Skeletal muscle satellite cell (primary cell): Measurements from ENCODE around the gene RAB11FIP2. TPM values are rescaled to one million over a fixed set of nuclear protein-coding genes. Genes with fewer than 3 reads are reported as not detected.
"Not testable (repeated sequence)": the region's sequence is repeated elsewhere in the genome, so short reads cannot be mapped to it uniquely, and the experiment has no call there.

Experiments used
- H3K27me3 ChIP-seq: 2 replicates; pipeline ENCODE4 v1.7.0; 2013; ENCODE audit warnings: low read length; ENCODE audit not compliant: control insufficient read depth, insufficient read depth
- H3K36me3 ChIP-seq: 2 replicates; pipeline ENCODE4 v1.7.0; 2013; ENCODE audit warnings: mild to moderate bottlenecking, control low read depth, low read length; ENCODE audit not compliant: insufficient read depth
- H3K4me1 ChIP-seq: 2 replicates; pipeline ENCODE4 v1.7.0; 2013; ENCODE audit warnings: low read length; ENCODE audit not compliant: control insufficient read depth, insufficient read depth
- H3K4me2 ChIP-seq: 2 replicates; pipeline ENCODE4 v1.7.0; 2013; ENCODE audit warnings: mild to moderate bottlenecking, low read length
- H3K4me3 ChIP-seq: 2 replicates; pipeline ENCODE4 v1.7.0; 2013; ENCODE audit warnings: low read length
- H3K9ac ChIP-seq: 2 replicates; pipeline ENCODE4 v1.7.0; 2013; ENCODE audit warnings: mild to moderate bottlenecking, low read depth, low read length, moderate library complexity
- H3K9me3 ChIP-seq: replicated peaks from 2 replicates; pipeline ENCODE4 v1.7.0; 2013; ENCODE audit warnings: mild to moderate bottlenecking, control low read depth, low read length
- total RNA-seq: library from RNA; depleted of rRNA; stranded (reverse); fragments of >200 nt; gene quantifications from 2 replicates; pipeline ENCODE4 v1.2.3, GENCODE V29; 2012; rRNA removed

Gene RAB11FIP2, protein sequence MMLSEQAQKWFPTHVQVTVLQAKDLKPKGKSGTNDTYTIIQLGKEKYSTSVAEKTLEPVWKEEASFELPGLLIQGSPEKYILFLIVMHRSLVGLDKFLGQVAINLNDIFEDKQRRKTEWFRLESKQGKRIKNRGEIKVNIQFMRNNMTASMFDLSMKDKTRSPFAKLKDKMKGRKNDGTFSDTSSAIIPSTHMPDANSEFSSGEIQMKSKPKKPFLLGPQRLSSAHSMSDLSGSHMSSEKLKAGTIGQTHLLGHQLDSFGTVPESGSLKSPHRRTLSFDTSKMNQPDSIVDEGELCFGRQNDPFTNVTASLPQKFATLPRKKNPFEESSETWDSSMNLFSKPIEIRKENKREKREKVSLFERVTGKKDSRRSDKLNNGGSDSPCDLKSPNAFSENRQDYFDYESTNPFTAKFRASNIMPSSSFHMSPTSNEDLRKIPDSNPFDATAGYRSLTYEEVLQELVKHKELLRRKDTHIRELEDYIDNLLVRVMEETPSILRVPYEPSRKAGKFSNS
- total RNA-seq = 18.8 and 20.8 TPM in 2 replicates

GRCh38 chr10:118046395-118047156, at the start of gene RAB11FIP2:
Gene RAB11FIP2, minus strand, starts transcription at chr10:118046941. Its CDS starts 778 bp downstream, at chr10:118046163.
- Histone ChIP-seq H3K9ac (peak within 1 kb of the TSS; percentile 93), H3K4me1 (peaks cover 29% of the 10 kb centered on the region), H3K9me3 (no peaks in the 10 kb centered on the region), H3K36me3 (no peaks in the 10 kb centered on the region), H3K27me3 (no peaks in the 10 kb centered on the region), H3K4me2 (peak within 1 kb of the TSS; percentile 89), H3K4me3 (peak within 1 kb of the TSS; percentile 90)

GRCh38 chr10:118096022-118096421, 49.3 kb upstream of the RAB11FIP2 start:
- Histone ChIP-seq H3K36me3 (no peaks in the 10 kb centered on the region), H3K4me2 (no peak overlapping the region), H3K27me3 (no peaks in the 10 kb centered on the region), H3K4me1 (no peaks in the 10 kb centered on the region), H3K4me3 (no peak overlapping the region), H3K9me3 (no peaks in the 10 kb centered on the region), H3K9ac (no peak overlapping the region)

- Histone ChIP-seq H3K27me3 (no peaks in the 10 kb centered on the region), H3K4me1 (no peaks in the 10 kb centered on the region), H3K4me3 (no peak overlapping the region), H3K9me3 (no peaks in the 10 kb centered on the region), H3K9ac (no peak overlapping the region), H3K36me3 (no peaks in the 10 kb centered on the region), H3K4me2 (no peak overlapping the region)
These were observed 45.5 kb upstream of the RAB11FIP2 start for GRCh38 chr10:118092209-118092608.

GRCh38 chr10:118080817-118081216, 34.1 kb upstream of the RAB11FIP2 start:
- H3K27me3 ChIP-seq = no peaks in the 10 kb centered on the region
- H3K4me1 ChIP-seq = no peaks in the 10 kb centered on the region
- no peaks in the 10 kb centered on the region for H3K9me3 ChIP-seq
- H3K4me2 ChIP-seq = no peak overlapping the region
- H3K4me3 ChIP-seq = no peak overlapping the region
- no peaks in the 10 kb centered on the region for H3K36me3 ChIP-seq
- no peak overlapping the region for H3K9ac ChIP-seq

DNA sequence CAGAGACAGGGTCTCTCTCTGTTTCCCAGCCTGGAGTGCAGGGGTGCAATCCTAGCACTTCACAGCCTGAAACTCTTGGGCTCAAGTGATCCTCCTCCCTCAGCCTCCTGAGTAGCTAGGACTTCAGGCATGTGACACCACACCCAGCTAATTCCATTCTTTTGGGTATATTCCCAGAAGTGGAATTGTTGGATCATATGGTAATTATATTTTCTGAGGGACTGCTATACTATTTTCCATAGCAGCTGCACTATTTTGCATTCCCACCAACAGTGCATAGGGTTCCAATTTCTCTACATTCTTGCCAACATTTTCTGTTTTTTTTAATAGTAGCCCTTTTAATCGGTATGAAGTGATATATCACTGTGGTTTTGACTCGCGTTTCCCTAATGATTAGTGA, 30.0 kb upstream of the RAB11FIP2 start:
- Histone ChIP-seq H3K4me2 (no peak overlapping the region), H3K9me3 (no peaks in the 10 kb centered on the region), H3K4me3 (no peak overlapping the region), H3K9ac (no peak overlapping the region), H3K36me3 (no peaks in the 10 kb centered on the region), H3K4me1 (no peaks in the 10 kb centered on the region), H3K27me3 (no peaks in the 10 kb centered on the region)

DNA sequence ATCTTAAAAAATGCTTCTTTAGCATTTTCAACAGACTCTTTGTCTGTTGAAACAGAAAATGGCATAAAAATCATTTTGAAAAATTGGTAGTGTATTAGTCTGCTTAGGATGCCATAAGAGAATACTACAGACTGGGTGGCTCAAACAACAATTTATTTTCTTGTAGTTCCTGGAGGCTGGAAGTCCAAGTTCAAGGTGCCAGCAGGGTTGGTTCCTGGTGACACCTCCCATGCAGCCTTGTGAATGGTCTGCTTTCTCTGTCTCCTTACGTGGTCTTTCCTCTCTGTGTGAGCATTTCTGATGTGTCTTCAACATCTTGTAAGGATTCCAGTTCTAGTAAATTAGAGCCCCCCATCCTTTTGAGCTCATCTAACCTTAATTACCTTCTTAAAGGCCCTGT, 26.1 kb upstream of the RAB11FIP2 start:
- Histone ChIP-seq H3K4me2 (no peak overlapping the region), H3K36me3 (no peaks in the 10 kb centered on the region), H3K4me1 (no peaks in the 10 kb centered on the region), H3K9ac (no peak overlapping the region), H3K4me3 (no peak overlapping the region), H3K9me3 (no peaks in the 10 kb centered on the region), H3K27me3 (no peaks in the 10 kb centered on the region)

DNA sequence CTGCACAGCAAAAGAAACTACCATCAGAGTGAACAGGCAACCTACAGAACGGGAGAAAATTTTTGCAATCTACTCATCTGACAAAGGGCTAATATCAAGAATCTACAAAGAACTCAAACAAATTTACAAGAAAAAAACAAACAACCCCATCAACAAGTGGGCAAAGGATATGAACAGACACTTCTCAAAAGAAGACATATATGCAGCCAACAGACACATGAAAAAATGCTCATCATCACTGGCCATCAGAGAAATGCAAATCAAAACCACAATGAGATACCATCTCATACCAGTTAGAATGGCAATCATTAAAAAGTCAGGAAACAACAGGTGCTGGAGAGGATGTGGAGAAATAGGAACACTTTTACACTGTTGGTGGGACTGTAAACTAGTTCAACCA, 20.6 kb upstream of the RAB11FIP2 start:
- H3K4me2 ChIP-seq, H3K4me3 ChIP-seq, H3K27me3 ChIP-seq, H3K9me3 ChIP-seq, H3K9ac ChIP-seq, H3K36me3 ChIP-seq, H3K4me1 ChIP-seq: not testable (repeated sequence)

- Histone ChIP-seq H3K36me3 (no peaks in the 10 kb centered on the region), H3K27me3 (no peaks in the 10 kb centered on the region), H3K4me3 (no peak overlapping the region), H3K9me3 (no peaks in the 10 kb centered on the region), H3K4me1 (no peaks in the 10 kb centered on the region), H3K4me2 (no peak overlapping the region), H3K9ac (no peak overlapping the region)
These were observed 16.1 kb upstream of the RAB11FIP2 start for GRCh38 chr10:118062798-118063238.

DNA sequence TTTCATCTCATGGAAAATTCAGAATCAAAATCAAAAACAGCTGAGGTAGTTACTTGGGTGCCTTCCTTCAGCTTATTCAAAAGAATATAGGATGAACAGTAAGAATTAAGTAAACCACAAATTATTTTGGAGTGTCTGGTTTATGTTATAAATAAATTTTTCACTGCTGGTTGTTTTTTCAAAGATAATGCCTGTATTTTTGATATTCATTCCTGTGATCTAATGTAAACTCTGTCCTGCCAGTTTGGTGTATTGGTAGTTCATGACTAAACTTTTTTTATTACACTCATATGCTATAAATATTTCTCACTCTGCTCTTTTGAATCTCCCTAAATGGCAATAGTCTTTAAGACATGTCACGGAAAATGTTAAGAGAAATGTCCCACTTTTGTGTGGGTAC, 11.6 kb upstream of the RAB11FIP2 start:
- H3K4me1 ChIP-seq = no peaks in the 10 kb centered on the region
- H3K9ac ChIP-seq = no peak overlapping the region
- no peaks in the 10 kb centered on the region for H3K9me3 ChIP-seq
- no peaks in the 10 kb centered on the region for H3K36me3 ChIP-seq
- no peak overlapping the region for H3K4me3 ChIP-seq
- no peaks in the 10 kb centered on the region for H3K27me3 ChIP-seq
- H3K4me2 ChIP-seq = no peak overlapping the region

DNA sequence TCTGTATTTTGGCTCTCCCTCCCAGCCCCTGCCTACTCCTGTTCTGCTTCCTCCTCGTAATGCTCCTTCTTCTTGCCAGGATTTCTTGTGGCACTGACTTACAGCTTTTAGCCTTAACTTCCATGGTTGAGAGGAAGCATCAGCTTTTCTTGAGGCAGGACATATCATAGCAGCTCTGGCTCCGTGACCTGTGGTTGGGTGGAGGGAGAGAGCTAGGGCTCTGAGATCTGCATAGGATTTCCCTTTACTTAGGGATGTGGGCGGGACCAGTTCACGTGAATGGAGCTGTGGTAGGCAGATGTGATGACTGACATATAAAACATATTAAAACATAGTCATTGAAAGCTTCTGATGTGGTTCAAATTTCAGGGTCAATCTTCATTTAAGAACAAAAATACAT, 10.6 kb upstream of the RAB11FIP2 start:
- Histone ChIP-seq H3K4me3 (no peak overlapping the region), H3K27me3 (no peaks in the 10 kb centered on the region), H3K4me1 (no peaks in the 10 kb centered on the region), H3K4me2 (no peak overlapping the region), H3K9me3 (no peaks in the 10 kb centered on the region), H3K9ac (no peak overlapping the region), H3K36me3 (no peaks in the 10 kb centered on the region)

DNA sequence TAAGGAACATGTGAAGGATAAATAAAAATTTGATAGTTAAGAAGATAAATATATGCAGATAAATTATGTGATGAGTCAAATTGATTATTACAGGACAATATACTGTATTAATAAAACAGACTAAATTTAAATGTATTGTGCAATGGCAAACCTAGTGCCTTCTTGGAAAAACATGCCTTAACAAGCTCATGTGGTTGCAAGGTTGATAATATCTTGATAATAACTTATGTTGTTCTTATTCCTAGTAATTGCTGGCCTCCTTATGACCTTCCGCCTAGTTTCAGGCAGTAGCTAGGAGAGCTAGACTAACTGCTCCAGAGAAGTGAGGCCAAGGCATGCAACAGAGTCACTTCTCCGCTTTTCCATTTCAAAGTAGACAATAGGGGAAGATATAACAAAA, 7.6 kb upstream of the RAB11FIP2 start:
- Histone ChIP-seq H3K9ac (no peak overlapping the region), H3K4me3 (no peak overlapping the region), H3K9me3 (no peaks in the 10 kb centered on the region), H3K4me2 (no peak overlapping the region), H3K36me3 (no peaks in the 10 kb centered on the region), H3K27me3 (no peaks in the 10 kb centered on the region), H3K4me1 (no peaks in the 10 kb centered on the region)
